Mucosa of descending colon (tissue), 3 donors: ENCODE measurements around the gene KDM4C. TPM values are rescaled to one million over a fixed set of nuclear protein-coding genes. Genes with fewer than 3 reads are reported as not detected.
"Not testable (repeated sequence)": the region's sequence is repeated elsewhere in the genome, so short reads cannot be mapped to it uniquely, and the experiment has no call there.

ENCODE experiments used
- ATAC-seq: fragments of 200-7000 bp; cut with Tn5 transposase; one replicate; pipeline ENCODE4 v1.9.1; 2020; ENCODE audit warnings: mild to moderate bottlenecking, moderate library complexity
- DNase-seq, 3 donors: peaks; one replicate each; pipeline ENCODE4 v3.0.0-alpha.2; 2020
- H3K36me3 ChIP-seq: fragments of 200-600 bp; one replicate; pipeline ENCODE4 v1.8.0; 2021; ENCODE audit warnings: low read depth, mild to moderate bottlenecking
- H3K4me1 ChIP-seq: fragments of 200-600 bp; one replicate; pipeline ENCODE4 v1.8.0; 2021; ENCODE audit warnings: low read depth, mild to moderate bottlenecking
- H3K4me3 ChIP-seq: fragments of 200-600 bp; one replicate; pipeline ENCODE4 v1.8.0; 2021; ENCODE audit warnings: mild to moderate bottlenecking
- H3K9me3 ChIP-seq: fragments of 200-600 bp; one replicate; pipeline ENCODE4 v1.8.0; 2021; ENCODE audit warnings: mild to moderate bottlenecking
- CTCF ChIP-seq: fragments of 200-600 bp; IDR thresholded peaks from one replicate; pipeline ENCODE4 v1.8.0; 2022; ENCODE audit warnings: antibody characterized with exemption, mild to moderate bottlenecking
- intact Hi-C, 2 donors: fragments of 100-400 bp; cut with DNase I in 1 of 2; cut with micrococcal nuclease in 1 of 2; formaldehyde crosslinking; loops; one replicate each; pipeline versions ENCODE4 v1.11.0 to v1.11.1; 2022; cut with DNase I, micrococcal nuclease
- total RNA-seq, 3 donors: library from RNA; stranded (reverse); fragmentation: NEBNext Ultra II Directional in 2 of 3; extraction: Animal tissue kit (Norgen Biotek cat#: 25700) in 2 of 3; gene quantifications; one replicate each; pipeline versions ENCODE4 v1.2.1 to v1.2.4, GENCODE V29; 2021 to 2023
- donor health status: DM: no; HTN: no; CAD: no; lungs with moderate emphysema.
- donor health status: DM: no; HTN: no; CAD: no.
- donor health status: DM: no; HTN: yes; CAD: no.

KDM4C gene
- total RNA-seq, 3 donors from 2014 or later, result 44.6 to 74.9 (median 50.9) TPM

- no peak for TF ChIP-seq CTCF
- Histone ChIP-seq H3K36me3 (no peaks in the 10 kb centered on the region), H3K4me1 (no peaks in the 10 kb centered on the region)
Observed at GRCh38 chr9:7009065-7009464, 251.3 kb downstream of the KDM4C start.

GRCh38 chr9:7011395-7012067 is 253.8 kb downstream of the KDM4C start:
- ATAC-seq, result no peak
- no peaks in the 10 kb centered on the region for H3K4me1 ChIP-seq
- no peaks in the 10 kb centered on the region for H3K9me3 ChIP-seq
- H3K4me3 ChIP-seq, result no peak overlapping the region
- no peak for TF ChIP-seq CTCF
- no peaks in the 10 kb centered on the region for H3K36me3 ChIP-seq
- no peak for DNase-seq
- intact Hi-C loops, result no loop called here

More at GRCh38 chr9:7009065-7009464, 251.3 kb downstream of the KDM4C start:
- no peaks in the 10 kb centered on the region for H3K9me3 ChIP-seq
- H3K4me3 ChIP-seq, result no peak overlapping the region
- intact Hi-C loops, result no loop called here
- DNase-seq (no peak), ATAC-seq (no peak)

- Histone ChIP-seq H3K4me3 (no peak overlapping the region), H3K4me1 (no peaks in the 10 kb centered on the region), H3K36me3 (no peaks in the 10 kb centered on the region), H3K9me3 (no peaks in the 10 kb centered on the region)
- no peak for TF ChIP-seq CTCF
- no peak for DNase-seq
- no peak for ATAC-seq
- intact Hi-C loops, result no loop called here
Observed at GRCh38 chr9:7027996-7028395, 270.2 kb downstream of the KDM4C start.

GRCh38 chr9:7028591-7028990 is 270.8 kb downstream of the KDM4C start:
- Histone ChIP-seq H3K36me3 (no peaks in the 10 kb centered on the region), H3K4me3 (no peak overlapping the region), H3K4me1 (no peaks in the 10 kb centered on the region), H3K9me3 (no peaks in the 10 kb centered on the region)
- TF ChIP-seq CTCF, result no peak
- ATAC-seq, result no peak
- DNase-seq, result no peak
- intact Hi-C loops, result no loop called here

GRCh38 chr9:7030943-7031342 is 273.2 kb downstream of the KDM4C start:
- H3K9me3 ChIP-seq, H3K4me3 ChIP-seq, intact Hi-C loops, H3K4me1 ChIP-seq, H3K36me3 ChIP-seq, ATAC-seq, DNase-seq: not testable (repeated sequence)

- no peak overlapping the region for H3K4me3 ChIP-seq
- DNase-seq (no peak), ATAC-seq (no peak)
- no peak for TF ChIP-seq CTCF
- no peaks in the 10 kb centered on the region for H3K9me3 ChIP-seq
- H3K36me3 ChIP-seq, result no peaks in the 10 kb centered on the region
- no peaks in the 10 kb centered on the region for H3K4me1 ChIP-seq
- intact Hi-C loops, result no loop called here
Observed at GRCh38 chr9:7033076-7034045, 275.6 kb downstream of the KDM4C start.
